BJ (cell line): ENCODE results near the gene WDR1. TPM values are rescaled to one million over a fixed set of nuclear protein-coding genes. Genes with fewer than 3 reads are reported as not detected.
A peak's percentile ranks its signal among the peaks of the same experiment; 100 is the strongest.

ENCODE experiments used
- CTCF ChIA-PET: fragments of 350-600 bp; formaldehyde crosslinking; extraction: SDS; loops from one replicate; lab custom pipeline; 2021; ENCODE audit warnings: antibody characterized with exemption, inconsistent platforms; lab: Yijun Ruan, JAX
- POLR2A ChIA-PET: fragments of 300-600 bp; sonication (Branson Sonifier 250); formaldehyde crosslinking; extraction: SDS; loops from one replicate; lab custom pipeline; 2021; ENCODE audit warnings: antibody characterized with exemption; lab: Charles Lee
- DNase-seq: peaks from one replicate; pipeline ENCODE4 v3.0.0-alpha.2; 2011; ENCODE audit warnings: low read depth
- H3K27me3 ChIP-seq: 2 replicates; pipeline ENCODE4 v1.6.0; 2011; ENCODE audit warnings: low read length; ENCODE audit not compliant: control insufficient read depth, insufficient read depth
- H3K36me3 ChIP-seq: 2 replicates; pipeline ENCODE4 v1.5.1; 2011; ENCODE audit warnings: low read length; ENCODE audit not compliant: control insufficient read depth, insufficient read depth
- H3K4me3 ChIP-seq: 2 replicates; pipeline ENCODE4 v1.5.1; 2011; ENCODE audit warnings: low read depth, mild to moderate bottlenecking, control low read depth, low read length
- CTCF ChIP-seq: IDR thresholded peaks from 2 replicates; pipeline ENCODE4 v1.5.1; 2011; ENCODE audit warnings: low read depth, mild to moderate bottlenecking, control low read depth, inconsistent platforms, low read length, moderate library complexity; ENCODE audit not compliant: insufficient read depth
- polyA plus RNA-seq: library from polyadenylated mRNA; depleted of rRNA; stranded (reverse); fragments of >200 nt; gene quantifications from 2 replicates; pipeline ENCODE4 v1.2.3, GENCODE V29; 2011

Gene WDR1
- polyA plus RNA-seq, 1 experiment, result 952 TPM

- Histone ChIP-seq H3K27me3 (no peaks in the 10 kb centered on the region), H3K36me3 (peaks cover 14% of the 10 kb centered on the region), H3K4me3 (peak overlapping the region; percentile 65)
- TF ChIP-seq CTCF, result no peak
- no peak for DNase-seq
- ChIA-PET CTCF (interaction anchor here (0.7 to 1.7 kb wide), 8 partner anchors 10 to 98 kb away, joined by 3 to 5 read pairs (median 4); no protein-coding TSS in a partner anchor), POLR2A (interaction anchor here (0.6 to 1.9 kb wide), 8 partner anchors 9 to 228 kb away, joined by 3 to 23 read pairs (median 5); no protein-coding TSS in a partner anchor)
These were observed 904 bp upstream of the WDR1 start for GRCh38 chr4:10117359-10118047.

GRCh38 chr4:10115797-10116568, 616 bp downstream of the WDR1 start:
- Histone ChIP-seq H3K27me3 (no peaks in the 10 kb centered on the region), H3K4me3 (peak overlapping the region; percentile 90), H3K36me3 (peaks cover 22% of the 10 kb centered on the region)
- no peak for DNase-seq
- no peak for TF ChIP-seq CTCF
- ChIA-PET POLR2A (interaction anchor here (0.7 to 1.9 kb wide), 7 partner anchors 7 to 58 kb away, joined by 3 to 23 read pairs (median 5); no protein-coding TSS in a partner anchor), CTCF (interaction anchor here (0.6 to 1.1 kb wide), 4 partner anchors 9 to 357 kb away, joined by 3 to 4 read pairs (median 3); no protein-coding TSS in a partner anchor)

- H3K36me3 ChIP-seq, result peaks cover 26% of the 10 kb centered on the region
- ChIA-PET POLR2A (interaction anchor here (0.7 to 1.0 kb wide), 2 partner anchors 9 to 29 kb away, joined by 3 to 6 read pairs; no protein-coding TSS in a partner anchor), CTCF (interaction anchor here (0.6 to 1.3 kb wide), 2 partner anchors 24 to 31 kb away, joined by 3 read pairs; no protein-coding TSS in a partner anchor)
- H3K4me3 ChIP-seq, result peak overlapping the region; percentile 90
- no peak for DNase-seq
- no peak for TF ChIP-seq CTCF
- no peaks in the 10 kb centered on the region for H3K27me3 ChIP-seq
These were observed 1.3 kb downstream of the WDR1 start for GRCh38 chr4:10115271-10115796.

- Histone ChIP-seq H3K4me3 (peak overlapping the region; percentile 90), H3K36me3 (peaks cover 29% of the 10 kb centered on the region), H3K27me3 (no peaks in the 10 kb centered on the region)
- DNase-seq, result no peak
- TF ChIP-seq CTCF, result no peak
- ChIA-PET POLR2A (no interaction called here), CTCF (interaction anchor here (1.3 kb wide), 1 partner anchor 23 kb away, joined by 3 read pairs; no protein-coding TSS in a partner anchor)
These were observed 2.0 kb downstream of the WDR1 start for GRCh38 chr4:10114607-10115006.
